Peyer's patch (tissue), 4 donors: ENCODE measurements around the gene SMIM1. TPM values are rescaled to one million over a fixed set of nuclear protein-coding genes. Genes with fewer than 3 reads are reported as not detected.

Source experiments
- DNase-seq, 3 donors: peaks; one replicate each; pipeline ENCODE4 v3.0.0-alpha.2; 2017 to 2019
- H3K27ac ChIP-seq, 4 donors: fragments of 200-600 bp; sonication (generic); one replicate each; pipeline ENCODE4 v1.5.1; 2016 to 2019
- H3K27me3 ChIP-seq, 2 donors: fragments of 200-600 bp; sonication (generic); one replicate each; pipeline ENCODE4 v1.5.1; 2019
- H3K36me3 ChIP-seq, 3 donors: fragments of 200-600 bp; sonication (generic); one replicate each; pipeline ENCODE4 v1.5.1; 2016 to 2019
- H3K4me1 ChIP-seq, 4 donors: fragments of 200-600 bp; sonication (generic); one replicate each; pipeline ENCODE4 v1.5.1; 2016 to 2019
- H3K4me3 ChIP-seq, 4 donors: fragments of 200-600 bp; sonication (generic); 1 replicate in 3 of 4; 2 replicates in 1 of 4; pipeline ENCODE4 v1.5.1; 2016 to 2019; ENCODE audit warnings: mild to moderate bottlenecking in 1 of 4
- H3K9me3 ChIP-seq, 4 donors: fragments of 200-600 bp; sonication (generic); one replicate each; pipeline ENCODE4 v1.5.1; 2016 to 2019; ENCODE audit warnings: mild to moderate bottlenecking in 1 of 4
- POLR2A ChIP-seq, 2 donors: fragments of 450-650 bp; IDR thresholded peaks; one replicate each; pipeline ENCODE4 v1.5.1; 2017; ENCODE audit warnings: antibody characterized with exemption in 2 of 2, mild to moderate bottlenecking in 2 of 2, moderate library complexity in 2 of 2
- total RNA-seq, 4 donors: library from RNA; depleted of rRNA; stranded (reverse); fragments of >200 nt; gene quantifications; one replicate each; pipeline ENCODE4 v1.1.0, GENCODE V29; 2016
- TF ChIP-seq, protein P1 (sequence below), 6 experiments: fragments of 450-650 bp in 4 of 6; fragments of 200-600 bp in 2 of 6; sonication (generic) in 1 of 6; IDR thresholded peaks; one replicate each; pipeline ENCODE4 v1.5.1; 2017 to 2019; ENCODE audit warnings: antibody characterized with exemption in 6 of 6, mild to moderate bottlenecking in 3 of 6, moderate library complexity in 1 of 6

The SMIM1 gene
- total RNA-seq, 4 donors from 2014 or later = not detected

GRCh38 chr1:3774276-3774945 is 1.9 kb downstream of the SMIM1 start:
- TF ChIP-seq, protein P1, sequence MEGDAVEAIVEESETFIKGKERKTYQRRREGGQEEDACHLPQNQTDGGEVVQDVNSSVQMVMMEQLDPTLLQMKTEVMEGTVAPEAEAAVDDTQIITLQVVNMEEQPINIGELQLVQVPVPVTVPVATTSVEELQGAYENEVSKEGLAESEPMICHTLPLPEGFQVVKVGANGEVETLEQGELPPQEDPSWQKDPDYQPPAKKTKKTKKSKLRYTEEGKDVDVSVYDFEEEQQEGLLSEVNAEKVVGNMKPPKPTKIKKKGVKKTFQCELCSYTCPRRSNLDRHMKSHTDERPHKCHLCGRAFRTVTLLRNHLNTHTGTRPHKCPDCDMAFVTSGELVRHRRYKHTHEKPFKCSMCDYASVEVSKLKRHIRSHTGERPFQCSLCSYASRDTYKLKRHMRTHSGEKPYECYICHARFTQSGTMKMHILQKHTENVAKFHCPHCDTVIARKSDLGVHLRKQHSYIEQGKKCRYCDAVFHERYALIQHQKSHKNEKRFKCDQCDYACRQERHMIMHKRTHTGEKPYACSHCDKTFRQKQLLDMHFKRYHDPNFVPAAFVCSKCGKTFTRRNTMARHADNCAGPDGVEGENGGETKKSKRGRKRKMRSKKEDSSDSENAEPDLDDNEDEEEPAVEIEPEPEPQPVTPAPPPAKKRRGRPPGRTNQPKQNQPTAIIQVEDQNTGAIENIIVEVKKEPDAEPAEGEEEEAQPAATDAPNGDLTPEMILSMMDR (IDR thresholded peaks at IDR 0.05) = no peak
- TF ChIP-seq POLR2A (IDR thresholded peaks at IDR 0.05) = no peak
- Histone ChIP-seq H3K36me3 (peaks cover 0 to 1% (median 0%) of the 10 kb centered on the region in 3 donors), H3K4me3 (no peak overlapping the region), H3K27me3 (peaks cover 0 to 3% of the 10 kb centered on the region in 2 donors), H3K27ac (peak overlapping the region in 1 of 4 donors; percentile 31), H3K4me1 (peaks cover 8 to 37% (median 19%) of the 10 kb centered on the region in 4 donors), H3K9me3 (no peaks in the 10 kb centered on the region)
- no peak for DNase-seq

GRCh38 chr1:3774946-3775489 is 2.5 kb downstream of the SMIM1 start:
- TF ChIP-seq, protein P1 (IDR thresholded peaks at IDR 0.05) = no peak
- no peak for TF ChIP-seq POLR2A (IDR thresholded peaks at IDR 0.05)
- Histone ChIP-seq H3K9me3 (no peaks in the 10 kb centered on the region), H3K27me3 (peaks cover 0 to 3% of the 10 kb centered on the region in 2 donors), H3K4me3 (peak overlapping the region in 1 of 4 donors; percentile 6), H3K4me1 (peaks cover 8 to 37% (median 19%) of the 10 kb centered on the region in 4 donors), H3K36me3 (peaks cover 0 to 7% (median 0%) of the 10 kb centered on the region in 3 donors), H3K27ac (peak overlapping the region in 1 of 4 donors; percentile 31)
- peak in 1 of 3 donors; percentile 51 for DNase-seq

DNA sequence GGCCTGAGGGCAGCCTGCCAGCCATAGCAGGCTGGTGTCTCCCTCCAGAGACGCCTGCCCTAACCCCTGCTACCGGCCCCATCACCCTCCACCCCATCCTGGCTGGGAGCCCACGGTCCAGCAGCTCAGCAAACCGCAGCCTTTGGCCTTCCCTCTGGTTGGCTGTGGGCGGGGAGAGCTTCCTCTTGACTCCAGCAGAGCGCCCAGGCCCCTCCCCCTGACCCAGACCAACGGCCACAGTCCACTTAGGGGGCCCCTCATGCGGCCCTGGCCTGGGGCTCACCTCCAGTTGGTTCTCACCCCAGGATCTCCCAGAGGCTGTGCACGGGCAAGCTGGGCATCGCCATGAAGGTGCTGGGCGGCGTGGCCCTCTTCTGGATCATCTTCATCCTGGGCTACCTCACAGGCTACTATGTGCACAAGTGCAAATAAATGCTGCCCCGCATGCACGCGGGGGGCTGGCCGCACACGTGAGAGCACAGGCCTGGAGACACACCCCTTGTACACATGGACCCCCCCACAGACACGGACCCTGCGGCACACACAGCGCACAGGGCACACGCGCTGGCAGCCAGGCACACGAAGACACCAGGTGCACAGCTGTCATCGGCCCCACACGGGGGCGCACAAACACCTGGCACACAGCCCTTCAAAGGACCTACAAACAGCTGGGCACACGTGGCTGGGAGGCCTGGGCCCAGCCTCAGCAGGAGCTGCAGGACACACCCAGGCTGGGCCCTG is 3.1 kb downstream of the SMIM1 start:
- no peaks in the 10 kb centered on the region for H3K9me3 ChIP-seq
- H3K27me3 ChIP-seq = peaks cover 0 to 3% of the 10 kb centered on the region in 2 donors
- peaks cover 0 to 14% (median 0%) of the 10 kb centered on the region in 3 donors for H3K36me3 ChIP-seq
- peak overlapping the region in 2 of 4 donors; percentile 3 to 6 for H3K4me3 ChIP-seq
- TF ChIP-seq, protein P1 (IDR thresholded peaks at IDR 0.05) = peak in 4 of 6 experiments; percentile 48 to 60 (median 52)
- no peak for TF ChIP-seq POLR2A (IDR thresholded peaks at IDR 0.05)
- H3K4me1 ChIP-seq = peaks cover 8 to 37% (median 19%) of the 10 kb centered on the region in 4 donors
- peak; percentile 68 to 76 (median 75) for DNase-seq
- peak overlapping the region in 1 of 4 donors; percentile 31 for H3K27ac ChIP-seq

- Histone ChIP-seq H3K27ac (no peak overlapping the region), H3K9me3 (no peaks in the 10 kb centered on the region), H3K4me3 (no peak overlapping the region), H3K36me3 (peaks cover 0 to 21% (median 0%) of the 10 kb centered on the region in 3 donors), H3K27me3 (peaks cover 0 to 3% of the 10 kb centered on the region in 2 donors), H3K4me1 (peaks cover 8 to 32% (median 17%) of the 10 kb centered on the region in 4 donors)
- no peak for DNase-seq
- no peak for TF ChIP-seq POLR2A (IDR thresholded peaks at IDR 0.05)
- TF ChIP-seq, protein P1 (IDR thresholded peaks at IDR 0.05) = no peak
These were observed 3.8 kb downstream of the SMIM1 start for GRCh38 chr1:3776231-3776961.

DNA sequence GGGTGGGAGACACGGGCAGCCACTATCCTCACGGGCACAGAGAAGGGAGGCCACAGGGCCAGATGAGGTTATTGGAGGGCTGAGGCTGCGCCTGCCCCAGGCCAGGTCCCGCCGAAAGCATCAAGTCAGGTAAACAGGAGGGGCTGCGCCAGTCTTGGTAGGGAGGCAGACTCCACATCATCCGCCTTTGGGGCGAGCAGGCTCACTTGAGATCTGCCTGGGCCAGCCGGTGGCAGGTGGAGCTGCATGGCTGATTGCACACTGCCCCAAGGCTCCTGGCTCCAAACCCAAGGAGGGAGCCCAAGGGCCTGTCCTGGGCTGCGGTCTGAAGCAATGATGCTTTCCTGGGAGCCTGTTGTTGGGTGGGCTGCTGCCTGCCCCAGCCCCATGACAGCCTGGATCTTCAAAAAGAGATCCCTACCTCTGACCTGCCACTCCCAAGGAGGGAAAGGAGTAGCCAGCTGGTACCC is 4.6 kb downstream of the SMIM1 start:
- Histone ChIP-seq H3K4me3 (no peak overlapping the region), H3K4me1 (peaks cover 5 to 25% (median 11%) of the 10 kb centered on the region in 4 donors), H3K27me3 (no peaks in the 10 kb centered on the region), H3K36me3 (peaks cover 0 to 28% (median 0%) of the 10 kb centered on the region in 3 donors), H3K27ac (no peak overlapping the region), H3K9me3 (no peaks in the 10 kb centered on the region)
- no peak for TF ChIP-seq POLR2A (IDR thresholded peaks at IDR 0.05)
- TF ChIP-seq, protein P1 (IDR thresholded peaks at IDR 0.05) = no peak
- no peak for DNase-seq
